ENCODE results near the gene FYCO1. TPM values are rescaled to one million over a fixed set of nuclear protein-coding genes. Genes with fewer than 3 reads are reported as not detected.
"Not testable (repeated sequence)": the region's sequence is repeated elsewhere in the genome, so short reads cannot be mapped to it uniquely, and the experiment has no call there.

Gene FYCO1
- total RNA-seq, result 10 to 100 TPM; 14.6 to 30.3 TPM

DNA sequence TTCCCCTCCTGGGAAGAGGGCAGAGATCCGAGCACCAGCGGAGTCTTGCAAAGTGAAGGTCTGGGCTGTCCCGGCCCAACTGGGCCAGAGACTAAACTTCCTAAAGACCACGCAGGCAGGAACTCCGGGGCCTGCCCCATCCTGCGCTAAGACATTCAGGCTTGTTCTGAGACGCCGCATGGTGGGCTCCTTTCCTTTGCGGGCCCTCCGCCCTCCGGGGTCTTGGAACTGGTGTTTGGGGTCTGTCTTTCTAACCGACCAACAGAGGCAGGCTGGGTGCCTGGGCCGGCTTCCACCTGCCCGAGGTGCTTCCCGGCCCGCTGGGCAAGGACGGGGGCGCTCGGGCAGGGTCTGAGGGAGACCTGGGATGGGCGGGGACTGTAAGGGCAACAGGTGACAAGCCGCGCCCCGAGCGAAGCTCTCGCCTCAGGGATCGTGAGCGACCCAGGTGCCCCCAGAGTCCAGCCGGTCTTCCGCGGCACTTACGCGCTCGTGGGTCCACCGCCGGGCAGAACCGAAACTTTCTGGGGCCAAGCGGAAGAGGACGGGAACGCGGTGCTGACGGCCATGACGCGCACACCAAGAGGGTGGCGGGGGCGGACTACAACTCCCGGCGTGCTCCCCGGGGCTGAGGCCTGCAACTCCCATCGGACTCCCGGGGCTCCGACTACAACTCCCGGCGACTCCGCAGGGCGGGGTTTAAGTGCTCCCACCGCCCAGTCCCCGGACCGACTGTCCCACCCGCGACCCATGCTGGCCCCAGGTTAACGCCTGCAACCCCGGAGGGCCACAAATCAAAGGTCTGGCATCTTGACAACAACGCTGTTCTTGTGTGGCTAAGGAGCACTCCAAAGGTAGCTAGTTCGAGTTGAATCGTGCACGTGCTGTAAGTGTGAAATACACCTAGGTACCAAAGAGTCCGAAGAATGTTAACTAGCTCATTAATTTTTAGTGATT is at the start of gene FYCO1:
TSS of gene FYCO1 (minus strand) at position 589 of the 957 bp plus-strand sequence. CDS start 10,914 bp downstream, outside the sequence.
- H3K4me1 Mint-ChIP-seq (ENCODE audit: low read depth in 2 of 2), result peaks cover 37 to 39% of the 10 kb centered on the region in 2 donors
- peaks cover 7% of the 10 kb centered on the region for H3K36me3 Mint-ChIP-seq
- H3K27me3 Mint-ChIP-seq, result peaks cover 0 to 6% of the 10 kb centered on the region in 2 donors
- H3K27ac Mint-ChIP-seq, result peak within 1 kb of the TSS; percentile 84 to 87
- ATAC-seq (peak; percentile 90 to 94), DNase-seq (ENCODE audit: low spot score) (peak; percentile 95)
- H3K9me3 Mint-ChIP-seq, result no peaks in the 10 kb centered on the region
- peak within 1 kb of the TSS; percentile 85 for H3K4me3 Mint-ChIP-seq

DNA sequence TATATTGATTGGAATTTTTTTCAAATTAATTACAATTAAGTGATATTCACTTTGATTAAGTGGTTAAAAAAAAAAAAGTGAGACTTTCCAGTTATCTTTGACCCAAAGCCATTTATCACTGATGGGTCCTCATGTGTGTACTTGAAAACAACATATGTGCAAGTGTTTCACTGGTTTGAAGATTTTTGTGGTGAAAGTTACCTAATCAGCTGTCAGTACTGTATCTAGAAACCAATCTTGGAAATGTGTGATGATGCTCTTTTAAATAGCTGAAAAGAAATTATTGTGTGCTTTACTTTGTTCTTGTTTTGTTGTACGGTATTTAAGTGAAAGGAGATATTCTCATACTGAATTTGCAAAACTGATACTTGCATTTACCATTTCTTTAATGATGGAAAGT is 43.3 kb upstream of the FYCO1 start:
- ATAC-seq (no peak), DNase-seq (ENCODE audit: low spot score) (no peak)
- Mint-ChIP-seq H3K27ac (no peak overlapping the region), H3K9me3 (no peaks in the 10 kb centered on the region), H3K36me3 (no peaks in the 10 kb centered on the region), H3K4me3 (no peak overlapping the region), H3K4me1 (ENCODE audit: low read depth in 2 of 2) (no peaks in the 10 kb centered on the region), H3K27me3 (peaks cover 0 to 6% of the 10 kb centered on the region in 2 donors)

DNA sequence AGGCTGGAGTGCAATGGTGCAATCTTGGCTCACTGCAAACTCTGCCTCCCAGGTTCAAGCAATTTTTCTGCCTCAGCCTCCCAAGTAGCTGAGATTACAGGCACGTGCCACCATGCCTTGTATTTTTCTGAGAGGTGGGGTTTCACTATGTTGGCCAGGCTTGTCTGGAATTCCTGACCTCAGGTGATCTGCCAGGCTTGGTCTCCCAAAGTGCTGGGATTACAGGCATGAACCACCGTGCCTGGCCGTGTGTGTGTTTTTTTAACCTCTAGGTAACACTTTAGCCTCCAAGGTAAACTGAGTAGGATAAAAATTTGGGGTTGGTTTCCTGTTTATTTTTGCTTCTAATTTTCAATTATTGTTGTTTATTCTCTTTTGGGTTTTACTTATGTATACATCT is 42.4 kb upstream of the FYCO1 start:
- not testable (repeated sequence) for H3K27ac Mint-ChIP-seq, H3K27me3 Mint-ChIP-seq, H3K36me3 Mint-ChIP-seq

DNA sequence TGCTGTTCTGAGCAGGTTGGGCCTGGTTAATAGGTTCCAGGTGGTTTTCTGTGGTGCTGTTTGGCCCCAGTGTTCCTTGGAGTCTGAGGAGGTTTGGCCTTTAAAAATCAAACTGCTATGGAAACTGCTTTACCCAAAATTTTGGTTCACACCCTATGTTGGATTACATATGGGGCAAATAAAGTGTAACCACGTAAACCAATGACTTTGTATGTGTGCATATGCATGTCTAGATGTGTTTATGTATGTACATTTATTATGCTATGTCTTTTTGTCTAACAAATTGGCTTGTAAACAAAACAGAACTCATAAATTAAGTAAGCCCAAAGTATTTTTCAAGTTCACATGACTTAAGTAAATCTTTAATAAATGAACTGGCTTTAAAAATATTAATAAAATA is 40.6 kb upstream of the FYCO1 start:
- Mint-ChIP-seq H3K27ac (no peak overlapping the region), H3K27me3 (peaks cover 0 to 3% of the 10 kb centered on the region in 2 donors), H3K4me1 (ENCODE audit: low read depth in 2 of 2) (no peaks in the 10 kb centered on the region), H3K4me3 (no peak overlapping the region), H3K36me3 (no peaks in the 10 kb centered on the region), H3K9me3 (no peaks in the 10 kb centered on the region)
- no peak for ATAC-seq
- DNase-seq (ENCODE audit: low spot score), result no peak

More for the DNA sequence above, 42.4 kb upstream of the FYCO1 start:
- ATAC-seq; H3K9me3 Mint-ChIP-seq; H3K4me1 Mint-ChIP-seq (ENCODE audit: low read depth in 2 of 2); H3K4me3 Mint-ChIP-seq; DNase-seq (ENCODE audit: low spot score): not testable (repeated sequence)

DNA sequence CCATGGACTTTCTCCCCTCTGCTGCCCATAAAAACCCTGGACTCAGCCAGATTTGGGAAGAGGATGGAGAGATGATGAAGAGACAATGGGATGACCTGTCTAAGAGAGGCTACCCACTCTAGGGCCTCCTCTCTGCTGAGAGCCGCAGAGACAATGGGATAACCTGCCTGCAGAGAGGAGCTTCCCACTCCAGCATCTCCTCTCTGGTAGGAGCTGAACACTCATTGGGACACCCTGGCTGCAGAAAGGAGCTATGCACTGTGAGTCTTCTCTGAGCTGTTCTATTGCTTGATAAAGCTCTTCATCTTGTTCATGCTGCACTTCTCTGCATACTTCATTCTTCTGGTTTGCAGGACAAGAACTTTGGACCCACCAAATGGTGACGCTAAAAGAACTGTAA is 36.1 kb upstream of the FYCO1 start:
- Mint-ChIP-seq H3K36me3 (peaks cover 5% of the 10 kb centered on the region), H3K4me3 (no peak overlapping the region), H3K27ac (no peak overlapping the region), H3K9me3 (peaks cover 4% of the 10 kb centered on the region), H3K4me1 (ENCODE audit: low read depth in 2 of 2) (peaks cover 0 to 4% of the 10 kb centered on the region in 2 donors), H3K27me3 (peaks cover 0 to 5% of the 10 kb centered on the region in 2 donors)
- no peak for DNase-seq (ENCODE audit: low spot score)
- ATAC-seq, result no peak

DNA sequence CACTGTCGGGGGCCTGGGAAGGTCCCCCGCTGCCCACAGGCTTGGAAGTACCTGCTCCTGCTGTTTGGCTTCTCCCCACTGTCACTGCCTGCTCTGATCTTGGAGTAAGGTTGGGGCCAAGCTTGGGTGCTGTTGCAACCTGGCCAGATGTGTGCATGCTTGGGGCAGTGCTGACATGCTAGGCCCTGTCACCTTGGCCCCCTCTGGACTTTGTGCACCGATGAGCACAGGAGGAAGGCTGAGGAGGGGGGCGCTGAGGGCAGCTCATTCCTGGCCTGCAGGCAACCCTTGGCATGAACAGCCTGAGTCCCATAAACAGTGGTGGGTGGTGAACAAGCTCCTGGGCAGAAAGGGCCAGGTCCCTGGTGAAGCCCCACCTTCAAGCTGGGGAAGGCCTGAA is 35.6 kb upstream of the FYCO1 start:
- DNase-seq (ENCODE audit: low spot score) (no peak), ATAC-seq (peak in 1 of 2 donors; percentile 43)
- H3K36me3 Mint-ChIP-seq, result peaks cover 5% of the 10 kb centered on the region
- H3K9me3 Mint-ChIP-seq, result peaks cover 4% of the 10 kb centered on the region
- peaks cover 0 to 5% of the 10 kb centered on the region in 2 donors for H3K27me3 Mint-ChIP-seq
- H3K4me3 Mint-ChIP-seq, result no peak overlapping the region
- no peak overlapping the region for H3K27ac Mint-ChIP-seq
- peaks cover 0 to 4% of the 10 kb centered on the region in 2 donors for H3K4me1 Mint-ChIP-seq (ENCODE audit: low read depth in 2 of 2)

DNA sequence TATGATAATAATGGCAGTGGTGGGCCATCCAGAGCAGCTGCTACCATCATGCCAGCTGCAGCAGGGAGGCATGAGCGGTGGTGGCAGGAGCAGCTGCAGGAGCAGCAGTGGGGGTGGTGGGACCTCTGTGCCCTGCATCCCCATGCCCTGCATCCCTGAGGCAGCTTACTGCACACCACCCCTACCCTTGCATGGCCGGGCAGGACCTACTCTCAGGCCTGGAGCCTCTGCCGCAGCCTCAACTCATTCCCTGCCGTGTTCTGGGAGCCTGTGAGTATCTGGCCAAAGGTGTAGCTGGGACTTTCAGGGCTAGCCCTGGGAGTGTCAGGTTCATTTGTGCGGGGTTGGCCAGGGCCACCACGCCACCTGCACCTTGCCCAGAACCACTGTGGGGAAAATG is 35.0 kb upstream of the FYCO1 start:
- H3K27ac Mint-ChIP-seq, result no peak overlapping the region
- peaks cover 0 to 4% of the 10 kb centered on the region in 2 donors for H3K4me1 Mint-ChIP-seq (ENCODE audit: low read depth in 2 of 2)
- no peak overlapping the region for H3K4me3 Mint-ChIP-seq
- H3K27me3 Mint-ChIP-seq, result peaks cover 0 to 5% of the 10 kb centered on the region in 2 donors
- H3K9me3 Mint-ChIP-seq, result peaks cover 4% of the 10 kb centered on the region
- DNase-seq (ENCODE audit: low spot score) (no peak), ATAC-seq (no peak)
- H3K36me3 Mint-ChIP-seq, result peaks cover 5% of the 10 kb centered on the region

DNA sequence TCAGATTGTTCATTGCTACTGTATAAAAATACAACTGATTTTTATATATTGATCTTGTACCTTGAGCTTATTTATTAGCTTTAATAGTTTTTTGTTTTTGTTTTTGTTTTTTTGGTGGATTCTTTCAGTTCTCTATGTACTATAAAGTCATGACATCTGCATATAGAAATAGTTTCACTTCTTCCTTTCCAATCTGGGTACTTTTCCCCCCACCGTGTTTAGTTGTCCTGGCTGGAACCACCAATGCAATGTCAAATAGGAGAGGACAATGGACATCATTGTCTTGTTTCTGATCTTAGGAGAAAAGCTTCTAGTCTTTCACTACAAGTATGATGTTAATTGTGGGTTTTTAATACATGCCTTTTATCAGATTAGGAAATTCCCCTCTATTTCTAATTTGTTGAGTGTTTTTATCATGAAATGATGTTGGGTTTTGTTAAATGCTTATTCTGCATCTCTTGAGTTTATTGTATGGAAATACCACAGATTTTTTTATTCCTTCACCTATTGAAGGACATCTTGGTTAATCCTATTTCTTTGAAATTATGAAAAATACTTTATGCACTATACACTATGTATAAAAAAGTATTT is 34.4 kb upstream of the FYCO1 start:
- Mint-ChIP-seq H3K36me3 (peaks cover 5% of the 10 kb centered on the region), H3K9me3 (peaks cover 4% of the 10 kb centered on the region), H3K4me1 (ENCODE audit: low read depth in 2 of 2) (peaks cover 0 to 4% of the 10 kb centered on the region in 2 donors), H3K4me3 (no peak overlapping the region), H3K27ac (no peak overlapping the region), H3K27me3 (peaks cover 0 to 5% of the 10 kb centered on the region in 2 donors)
- DNase-seq (ENCODE audit: low spot score) (no peak), ATAC-seq (no peak)

DNA sequence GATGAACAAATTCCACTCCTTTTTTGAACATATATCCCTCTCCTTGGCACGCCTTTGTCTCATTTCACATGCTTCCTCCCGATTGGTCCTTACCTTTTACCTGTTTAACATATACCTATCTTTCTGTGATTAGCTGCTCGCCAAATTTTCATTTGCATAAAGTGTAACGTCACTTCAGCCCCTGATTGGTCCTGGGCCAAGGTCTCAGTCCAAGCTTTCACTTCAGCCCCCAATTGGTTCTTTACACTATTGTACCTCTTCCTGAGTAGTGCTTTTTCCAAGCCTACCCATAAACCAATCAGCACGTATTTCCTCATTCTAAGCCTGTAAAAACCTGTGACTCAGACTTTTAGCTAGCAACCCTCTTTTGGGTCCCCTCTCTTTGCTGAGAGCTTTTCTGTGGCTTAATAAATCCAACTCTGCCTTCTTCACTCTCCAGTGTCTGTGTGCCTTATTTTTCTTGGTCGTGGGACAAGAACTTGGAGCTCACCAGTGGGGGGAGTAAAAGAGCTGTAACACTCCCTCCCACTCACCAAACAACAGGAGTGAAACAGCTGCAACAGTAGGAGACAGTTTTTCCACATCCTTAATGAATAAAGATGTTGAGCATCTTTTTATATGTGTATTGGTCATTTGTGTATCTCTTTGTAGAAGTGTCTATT is 32.2 kb upstream of the FYCO1 start:
- H3K27me3 Mint-ChIP-seq, result peaks cover 5 to 6% of the 10 kb centered on the region in 2 donors
- peaks cover 5% of the 10 kb centered on the region for H3K36me3 Mint-ChIP-seq
- H3K27ac Mint-ChIP-seq, result no peak overlapping the region

DNA sequence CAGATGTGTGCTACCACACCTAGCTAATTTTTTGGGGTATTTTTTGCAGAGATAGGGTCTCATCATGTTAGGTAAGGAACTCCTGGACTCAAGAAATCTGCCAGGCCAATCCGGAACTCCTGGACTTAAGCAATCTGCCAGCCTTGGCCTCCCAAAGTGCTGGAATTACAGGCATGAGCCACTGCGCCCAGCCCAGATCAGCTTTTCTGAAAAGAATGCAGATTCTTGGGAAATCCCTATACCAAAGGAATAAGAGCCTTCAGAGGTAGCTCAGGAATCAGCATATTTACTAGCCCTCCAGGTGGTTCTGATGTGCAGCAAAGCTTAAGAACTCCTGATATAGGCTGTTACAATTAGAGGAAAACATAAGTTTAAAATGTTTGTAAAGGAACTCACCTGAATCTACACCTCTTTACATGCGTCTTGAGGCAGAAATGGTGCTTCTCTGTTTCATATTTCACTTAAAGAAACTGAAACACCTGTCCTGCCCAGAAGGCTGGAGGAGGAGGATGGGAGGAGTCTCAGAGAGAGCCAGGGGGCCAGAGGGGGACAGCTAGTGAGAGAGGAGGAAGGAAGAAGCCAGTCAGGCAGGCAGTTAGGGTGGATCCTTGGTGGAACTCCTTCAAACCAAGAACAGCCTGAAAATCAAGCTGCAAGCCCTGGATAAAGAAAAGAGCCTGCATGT is 31.5 kb upstream of the FYCO1 start, which contains the start of gene XCR1:
TSS of gene XCR1 (minus strand) at position 463 of the 685 bp plus-strand sequence. CDS start 5,536 bp downstream, outside the sequence.
- H3K9me3 Mint-ChIP-seq, result peaks cover 4% of the 10 kb centered on the region
- peaks cover 5% of the 10 kb centered on the region for H3K36me3 Mint-ChIP-seq
- H3K27me3 Mint-ChIP-seq, result peaks cover 5 to 11% of the 10 kb centered on the region in 2 donors
- no peak for DNase-seq (ENCODE audit: low spot score)
- no peak for ATAC-seq
- peaks cover 0 to 4% of the 10 kb centered on the region in 2 donors for H3K4me1 Mint-ChIP-seq (ENCODE audit: low read depth in 2 of 2)
- H3K4me3 Mint-ChIP-seq, result no peak within 1 kb of the TSS
- no peak within 1 kb of the TSS for H3K27ac Mint-ChIP-seq

More for the DNA sequence above, 32.2 kb upstream of the FYCO1 start:
- Mint-ChIP-seq H3K4me1 (ENCODE audit: low read depth in 2 of 2) (peaks cover 0 to 4% of the 10 kb centered on the region in 2 donors), H3K9me3 (peaks cover 4% of the 10 kb centered on the region), H3K4me3 (no peak overlapping the region)
- ATAC-seq, result no peak
- no peak for DNase-seq (ENCODE audit: low spot score)

DNA sequence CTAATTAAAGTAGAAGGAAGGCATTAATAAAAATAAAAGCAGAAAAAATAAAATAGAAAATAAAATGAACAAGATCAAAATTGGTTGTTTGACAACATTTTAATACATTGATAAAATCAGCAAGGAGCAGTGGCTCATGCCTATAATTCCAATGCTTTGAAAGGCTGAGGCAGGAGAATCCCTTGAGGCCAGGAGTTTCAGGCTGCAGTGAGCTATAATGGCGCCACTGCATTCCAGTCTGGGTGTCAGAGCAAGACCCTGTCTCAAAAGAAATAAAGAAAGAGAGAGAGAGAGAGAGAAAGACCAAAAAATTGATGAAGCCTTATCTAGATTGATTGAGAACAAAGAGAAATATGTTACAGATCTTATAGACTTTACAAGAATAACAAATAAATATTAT is 29.5 kb upstream of the FYCO1 start:
- Mint-ChIP-seq H3K36me3 (peaks cover 5% of the 10 kb centered on the region), H3K9me3 (peaks cover 4% of the 10 kb centered on the region), H3K4me1 (ENCODE audit: low read depth in 2 of 2) (peaks cover 0 to 10% of the 10 kb centered on the region in 2 donors), H3K27me3 (peaks cover 13 to 25% of the 10 kb centered on the region in 2 donors), H3K4me3 (no peak overlapping the region), H3K27ac (no peak overlapping the region)
- DNase-seq (ENCODE audit: low spot score) (no peak), ATAC-seq (no peak)

DNA sequence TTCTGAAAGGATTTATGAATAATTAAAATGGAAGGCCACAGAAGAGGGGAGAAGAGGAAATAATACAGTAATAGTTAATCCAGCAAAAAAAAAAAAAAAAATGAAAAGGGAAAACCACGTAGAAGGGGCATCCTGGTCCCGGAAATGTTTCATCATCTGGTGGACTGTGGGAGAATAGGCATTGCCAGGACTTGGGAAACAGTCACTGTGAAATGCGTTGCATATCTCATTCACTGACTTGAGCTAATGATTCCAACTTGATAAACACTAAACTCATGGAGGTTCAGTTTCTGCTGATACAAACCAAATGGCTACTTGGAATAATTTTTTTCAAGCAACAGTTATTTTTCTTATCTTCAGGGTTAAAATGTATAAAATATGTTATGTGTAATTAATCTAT is 28.5 kb upstream of the FYCO1 start:
- Mint-ChIP-seq H3K27me3 (peaks cover 13 to 31% of the 10 kb centered on the region in 2 donors), H3K27ac (no peak overlapping the region), H3K9me3 (peaks cover 4% of the 10 kb centered on the region), H3K4me1 (ENCODE audit: low read depth in 2 of 2) (peaks cover 0 to 14% of the 10 kb centered on the region in 2 donors), H3K4me3 (no peak overlapping the region), H3K36me3 (peaks cover 5% of the 10 kb centered on the region)
- no peak for DNase-seq (ENCODE audit: low spot score)
- ATAC-seq, result no peak

All from natural killer cell treated with Interleukin-12 subunit alpha and Interleukin-12 subunit beta and Interleukin-15 and Interleukin-18, amount 100 ng/mL, for 72 hours (primary cell).